GDM1 (cell line): Measurements from ENCODE around the gene BCAS4.
"Not testable (repeated sequence)": the region's sequence is repeated elsewhere in the genome, so short reads cannot be mapped to it uniquely, and the experiment has no call there.

Experiments
- DNase-seq: peaks from one replicate; lab custom pipeline; 2025; lab: John Stamatoyannopoulos, UW

The BCAS4 gene

GRCh38 chr20:50794846-50795634 is at the start of gene BCAS4:
BCAS4 (plus strand) TSS chr20:50795061; CDS start chr20:50795084, 23 bp downstream.
- peak; percentile 77 for DNase-seq

GRCh38 chr20:50745634-50746137 is 49.2 kb upstream of the BCAS4 start:
- no peak for DNase-seq

- no peak for DNase-seq
Observed at GRCh38 chr20:50746138-50746940, 48.5 kb upstream of the BCAS4 start.

GRCh38 chr20:50747275-50747674 is 47.6 kb upstream of the BCAS4 start:
- DNase-seq, result no peak

- DNase-seq, result no peak
Observed at GRCh38 chr20:50750145-50750671, 44.7 kb upstream of the BCAS4 start.

GRCh38 chr20:50753152-50753551 is 41.7 kb upstream of the BCAS4 start:
- DNase-seq, result no peak

- DNase-seq, result no peak
Observed at GRCh38 chr20:50754420-50754819, 40.4 kb upstream of the BCAS4 start.

GRCh38 chr20:50756447-50756846 is 38.4 kb upstream of the BCAS4 start:
- DNase-seq, result no peak

GRCh38 chr20:50758469-50758868 is 36.4 kb upstream of the BCAS4 start:
- DNase-seq, result no peak

- DNase-seq, result no peak
Observed at GRCh38 chr20:50758992-50759391, 35.9 kb upstream of the BCAS4 start.

GRCh38 chr20:50759678-50760077 is 35.2 kb upstream of the BCAS4 start:
- no peak for DNase-seq

- no peak for DNase-seq
Observed at GRCh38 chr20:50762045-50762422, 32.8 kb upstream of the BCAS4 start.

- no peak for DNase-seq
Observed at GRCh38 chr20:50762435-50763220, 32.2 kb upstream of the BCAS4 start.

- DNase-seq, result not testable (repeated sequence)
Observed at GRCh38 chr20:50763550-50764458, 31.1 kb upstream of the BCAS4 start.

GRCh38 chr20:50765251-50765650 is 29.6 kb upstream of the BCAS4 start:
- not testable (repeated sequence) for DNase-seq

- DNase-seq, result no peak
Observed at GRCh38 chr20:50765674-50766073, 29.2 kb upstream of the BCAS4 start.

- not testable (repeated sequence) for DNase-seq
Observed at GRCh38 chr20:50766955-50767809, 27.7 kb upstream of the BCAS4 start.

GRCh38 chr20:50768991-50769390 is 25.9 kb upstream of the BCAS4 start:
- DNase-seq, result not testable (repeated sequence)

GRCh38 chr20:50769551-50770085 is 25.2 kb upstream of the BCAS4 start:
- DNase-seq, result not testable (repeated sequence)
